ENCODE data around the gene UCN. TPM values are rescaled to one million over a fixed set of nuclear protein-coding genes. Genes with fewer than 3 reads are reported as not detected.

UCN gene
- total and polyA plus RNA-seq, 2 donors (not counting 3 experiments of a cell fraction or from before 2014, with no cell fraction given), result 0.75 to 1.2 TPM

DNA sequence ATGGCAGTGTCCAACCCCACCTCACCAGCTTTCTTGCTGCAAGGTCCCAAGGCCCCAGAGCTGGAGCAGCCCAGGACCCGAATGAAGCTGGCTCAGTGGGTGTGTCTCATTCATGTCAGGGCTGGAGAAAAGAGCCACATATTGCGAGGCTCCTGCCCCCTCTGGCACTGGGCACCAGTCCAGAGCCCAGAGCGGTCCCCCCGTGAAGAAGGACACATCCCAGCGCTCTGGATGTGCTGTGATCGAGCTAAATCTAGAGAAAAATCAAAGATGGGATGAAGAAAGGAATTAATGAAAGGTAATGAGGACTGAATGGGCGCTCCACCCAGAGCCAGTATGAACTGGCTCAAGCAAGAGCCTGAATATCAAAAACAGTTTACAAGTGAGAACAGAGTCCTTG lies 27.9 kb upstream of the UCN start:
- Histone ChIP-seq H3K27me3 (ENCODE audit: control insufficient read depth in 2 of 2, insufficient read depth in 2 of 2, low read length in 2 of 2) (no peaks in the 10 kb centered on the region), H3K27ac (ENCODE audit: insufficient read depth, low read depth, low read length) (no peak overlapping the region), H2AFZ (ENCODE audit: low read depth, low read length) (no peak overlapping the region), H3K79me2 (ENCODE audit: control insufficient read depth, insufficient read depth, low read length) (no peaks in the 10 kb centered on the region), H3K36me3 (ENCODE audit: control insufficient read depth in 2 of 2, extremely low read depth in 1 of 2, insufficient read depth in 2 of 2, low read length in 2 of 2) (peaks cover 17 to 34% of the 10 kb centered on the region in 2 experiments), H3K9me1 (replicated peaks; ENCODE audit: control insufficient read depth, extremely low read depth, insufficient read depth, low read length) (no peaks in the 10 kb centered on the region), H3K9me3 (replicated peaks; ENCODE audit: control insufficient read depth, insufficient read depth, low read length) (no peaks in the 10 kb centered on the region), H3K9ac (replicated peaks; ENCODE audit: extremely low read depth, insufficient read depth, low read length) (no peak overlapping the region), H3K4me1 (ENCODE audit: control insufficient read depth, extremely low read depth, insufficient read depth, low read length) (no peaks in the 10 kb centered on the region), H4K20me1 (replicated peaks; ENCODE audit: control insufficient read depth, extremely low read depth, insufficient read depth, low read length) (no peaks in the 10 kb centered on the region), H3K4me2 (ENCODE audit: insufficient read depth, low read length) (no peak overlapping the region), H3K4me3 (replicated peaks in 1 of 3; ENCODE audit: insufficient read depth in 1 of 3, low read depth in 1 of 3, low read length in 3 of 3) (no peak overlapping the region)
- dilution Hi-C loops (cut with MboI; ENCODE audit: extremely low pct_ligation_motif_present, low sequenced_read_pairs), result no loop called here
- DNase-seq (ENCODE audit: low read depth, low spot score), result no peak
- no peak for FAIRE-seq
- no TSS peak for BruUV-seq (replicated peaks)
- CTCF ChIA-PET, result no interaction called here
- TF ChIP-seq FOS (IDR thresholded peaks at IDR 0.05; ENCODE audit: borderline replicate concordance, insufficient read depth, low read length) (no peak), POLR2A (IDR thresholded peaks at IDR 0.05; ENCODE audit: low read depth, low read length) (no peak), POLR2AphosphoS5 (IDR thresholded peaks at IDR 0.05; ENCODE audit: insufficient read depth, low read depth, low read length) (no peak), JUN (IDR thresholded peaks at IDR 0.05; ENCODE audit: borderline replicate concordance, insufficient read depth, insufficient read length, low read depth) (no peak), GATA2 (IDR thresholded peaks at IDR 0.05; ENCODE audit: insufficient read depth, insufficient read length, low read depth, low read length) (no peak), EZH2 (IDR thresholded peaks at IDR 0.05; ENCODE audit: borderline replicate concordance, low read depth, low read length, severe bottlenecking) (no peak), MYC (IDR thresholded peaks at IDR 0.05; ENCODE audit: low read depth, low read length) (no peak)
- TF ChIP-seq, protein P1, sequence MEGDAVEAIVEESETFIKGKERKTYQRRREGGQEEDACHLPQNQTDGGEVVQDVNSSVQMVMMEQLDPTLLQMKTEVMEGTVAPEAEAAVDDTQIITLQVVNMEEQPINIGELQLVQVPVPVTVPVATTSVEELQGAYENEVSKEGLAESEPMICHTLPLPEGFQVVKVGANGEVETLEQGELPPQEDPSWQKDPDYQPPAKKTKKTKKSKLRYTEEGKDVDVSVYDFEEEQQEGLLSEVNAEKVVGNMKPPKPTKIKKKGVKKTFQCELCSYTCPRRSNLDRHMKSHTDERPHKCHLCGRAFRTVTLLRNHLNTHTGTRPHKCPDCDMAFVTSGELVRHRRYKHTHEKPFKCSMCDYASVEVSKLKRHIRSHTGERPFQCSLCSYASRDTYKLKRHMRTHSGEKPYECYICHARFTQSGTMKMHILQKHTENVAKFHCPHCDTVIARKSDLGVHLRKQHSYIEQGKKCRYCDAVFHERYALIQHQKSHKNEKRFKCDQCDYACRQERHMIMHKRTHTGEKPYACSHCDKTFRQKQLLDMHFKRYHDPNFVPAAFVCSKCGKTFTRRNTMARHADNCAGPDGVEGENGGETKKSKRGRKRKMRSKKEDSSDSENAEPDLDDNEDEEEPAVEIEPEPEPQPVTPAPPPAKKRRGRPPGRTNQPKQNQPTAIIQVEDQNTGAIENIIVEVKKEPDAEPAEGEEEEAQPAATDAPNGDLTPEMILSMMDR (IDR thresholded peaks at IDR 0.05; ENCODE audit: extremely low read depth in 1 of 2, insufficient read depth in 1 of 2, low read depth in 1 of 2, low read length in 2 of 2), result no peak
- TF ChIP-seq, protein P2, sequence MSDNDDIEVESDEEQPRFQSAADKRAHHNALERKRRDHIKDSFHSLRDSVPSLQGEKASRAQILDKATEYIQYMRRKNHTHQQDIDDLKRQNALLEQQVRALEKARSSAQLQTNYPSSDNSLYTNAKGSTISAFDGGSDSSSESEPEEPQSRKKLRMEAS (IDR thresholded peaks at IDR 0.05; ENCODE audit: insufficient read depth, insufficient read length), result no peak
- POLR2A ChIA-PET, result no interaction called here
- intact Hi-C loops (cut with micrococcal nuclease), result no loop called here

All from endothelial cell of umbilical vein (primary cell).